ENCODE measurements around the gene CTSA.

CTSA gene

DNA sequence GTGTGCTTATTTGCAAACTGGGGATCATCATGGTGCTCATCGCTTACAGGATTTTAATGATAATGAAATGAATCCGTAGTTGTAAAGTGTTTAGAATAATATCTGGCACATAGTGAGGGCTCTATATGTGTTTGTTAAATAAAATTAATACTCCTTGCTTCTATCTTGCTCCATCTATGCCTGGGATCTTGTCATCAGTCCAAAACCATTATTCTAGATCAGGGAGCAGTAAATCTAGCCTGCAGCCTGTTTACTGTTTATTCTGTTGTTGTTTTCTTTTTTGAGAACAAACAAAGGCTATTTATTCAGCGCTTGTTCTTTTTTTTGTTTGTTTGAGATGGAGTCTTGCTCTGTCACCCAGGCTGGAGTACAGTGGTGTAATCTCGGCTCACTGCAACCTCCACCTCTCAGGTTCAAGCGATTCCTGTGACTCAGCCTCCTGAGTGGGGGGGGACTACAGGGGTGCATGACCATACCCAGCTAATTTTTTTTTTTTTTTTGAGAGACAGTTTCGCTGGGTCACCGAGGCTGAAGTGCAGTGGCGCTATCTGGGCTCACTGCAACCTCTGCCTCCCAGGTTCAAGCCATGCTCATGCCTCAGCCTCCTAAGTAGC is 42.1 kb upstream of the CTSA start:
- no peak for TF ChIP-seq CTCF (IDR thresholded peaks at IDR 0.05; ENCODE audit: control insufficient read depth, insufficient read depth, low read depth, low read length, missing control alignments)
- no peak for DNase-seq (ENCODE audit: low read depth)
- no peak overlapping the region for H3K4me3 ChIP-seq (ENCODE audit: control insufficient read depth, low read depth, low read length)

- no peak for TF ChIP-seq CTCF (IDR thresholded peaks at IDR 0.05; ENCODE audit: control insufficient read depth, insufficient read depth, low read depth, low read length, missing control alignments)
- no peak for DNase-seq (ENCODE audit: low read depth)
- H3K4me3 ChIP-seq (ENCODE audit: control insufficient read depth, low read depth, low read length), result no peak overlapping the region
These were observed 40.9 kb upstream of the CTSA start for GRCh38 chr20:45850238-45850637.

DNA sequence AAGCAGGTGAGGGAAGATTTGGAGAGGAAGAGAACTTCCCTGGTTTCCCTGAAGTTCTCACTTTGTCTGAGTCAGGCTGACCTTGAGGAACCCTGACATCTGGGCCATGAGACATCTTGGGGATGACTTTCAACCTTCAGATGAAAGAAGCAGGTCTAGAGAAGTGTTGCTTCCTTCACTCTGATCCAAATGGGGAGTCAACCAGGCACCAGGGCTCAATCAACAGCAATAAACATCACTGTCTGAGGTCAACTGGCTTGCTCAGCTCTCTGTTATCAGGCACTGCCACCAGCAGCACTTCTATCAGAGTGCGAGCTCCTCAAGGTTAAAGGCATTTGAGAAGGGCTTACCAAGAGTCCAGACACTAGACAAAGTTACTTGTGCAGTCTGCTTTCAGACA is 40.2 kb upstream of the CTSA start:
- no peak for DNase-seq (ENCODE audit: low read depth)
- TF ChIP-seq CTCF (IDR thresholded peaks at IDR 0.05; ENCODE audit: control insufficient read depth, insufficient read depth, low read depth, low read length, missing control alignments), result no peak
- no peak overlapping the region for H3K4me3 ChIP-seq (ENCODE audit: control insufficient read depth, low read depth, low read length)

DNA sequence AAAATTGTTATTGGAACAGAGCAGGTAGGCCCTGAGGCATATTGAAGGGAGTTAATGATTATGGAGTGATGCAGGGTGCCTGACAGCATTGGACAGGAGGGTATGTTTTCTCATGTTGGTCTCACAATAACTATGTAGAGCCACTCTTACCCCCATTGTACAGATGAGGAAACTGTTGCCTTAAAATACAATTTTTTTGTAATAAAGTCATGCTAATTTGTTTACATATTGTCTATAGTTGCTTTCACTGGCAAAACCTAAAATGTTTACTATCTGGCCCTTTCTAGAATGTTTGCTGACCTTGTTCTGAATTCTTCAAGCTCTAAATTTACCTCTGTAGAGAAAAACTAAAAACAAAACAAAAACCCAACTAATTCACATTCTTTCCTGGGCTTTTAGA is 39.6 kb upstream of the CTSA start:
- no peak overlapping the region for H3K4me3 ChIP-seq (ENCODE audit: control insufficient read depth, low read depth, low read length)
- no peak for DNase-seq (ENCODE audit: low read depth)
- TF ChIP-seq CTCF (IDR thresholded peaks at IDR 0.05; ENCODE audit: control insufficient read depth, insufficient read depth, low read depth, low read length, missing control alignments), result no peak

GRCh38 chr20:45852326-45852725 is 38.8 kb upstream of the CTSA start:
- no peak overlapping the region for H3K4me3 ChIP-seq (ENCODE audit: control insufficient read depth, low read depth, low read length)
- no peak for TF ChIP-seq CTCF (IDR thresholded peaks at IDR 0.05; ENCODE audit: control insufficient read depth, insufficient read depth, low read depth, low read length, missing control alignments)
- no peak for DNase-seq (ENCODE audit: low read depth)

DNA sequence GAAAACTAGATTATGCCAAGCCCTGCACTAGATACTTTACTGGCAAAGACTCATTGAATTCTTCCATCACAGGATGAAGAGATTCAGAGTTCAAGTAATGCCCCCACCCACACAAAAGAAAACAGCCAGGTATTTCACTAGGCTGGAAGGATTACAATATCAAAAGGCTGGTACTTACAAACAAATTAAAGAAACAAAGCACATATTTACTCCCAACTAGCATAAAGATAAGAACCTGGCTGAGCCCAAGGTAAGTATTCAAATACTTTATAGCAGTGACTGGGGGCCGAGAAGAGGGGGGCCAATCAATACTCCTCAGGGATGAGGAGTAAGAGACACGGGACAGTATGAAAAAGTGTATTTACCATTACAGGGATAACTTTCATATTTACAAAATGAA is 37.7 kb upstream of the CTSA start:
- H3K4me3 ChIP-seq (ENCODE audit: control insufficient read depth, low read depth, low read length), result no peak overlapping the region
- DNase-seq (ENCODE audit: low read depth), result no peak
- no peak for TF ChIP-seq CTCF (IDR thresholded peaks at IDR 0.05; ENCODE audit: control insufficient read depth, insufficient read depth, low read depth, low read length, missing control alignments)
